A549 (cell line): Measurements from ENCODE around the gene C12orf43.

Experiments used
- BHLHE40 ChIP-seq: IDR thresholded peaks from 2 replicates; pipeline ENCODE4 v1.6.1; 2012; ENCODE audit warnings: low read depth, low read length, inconsistent platforms
- CHD4 ChIP-seq: fragments of 200-600 bp; sonication (generic); IDR thresholded peaks from 2 replicates; pipeline ENCODE4 v1.6.1; 2016; ENCODE audit warnings: antibody characterized with exemption, mild to moderate bottlenecking, borderline replicate concordance
- CTCF ChIP-seq: fragments of >200 bp; sonication (Bioruptor Twin); formaldehyde crosslinking; IDR thresholded peaks from 3 replicates; pipeline ENCODE4 v1.5.1; 2016
- E2F6 ChIP-seq: IDR thresholded peaks from 2 replicates; pipeline ENCODE4 v1.6.1; 2012; ENCODE audit warnings: low read depth, borderline replicate concordance
- ELK1 ChIP-seq: fragments of 150-350 bp; IDR thresholded peaks from 2 replicates; pipeline ENCODE4 v1.6.1; 2014; ENCODE audit warnings: low read depth, mild to moderate bottlenecking, low read length
- HMGXB4 ChIP-seq: fragments of 250-450 bp; sonication (Bioruptor Pico); IDR thresholded peaks from 2 replicates; pipeline ENCODE4 v1.5.0; 2021; ENCODE audit warnings: mild to moderate bottlenecking, moderate library complexity, borderline replicate concordance
- MAX ChIP-seq: IDR thresholded peaks from 2 replicates; pipeline ENCODE4 v1.6.1; 2012
- POLR2A ChIP-seq: IDR thresholded peaks from 2 replicates; pipeline ENCODE4 v1.6.1; 2012; ENCODE audit warnings: mild to moderate bottlenecking, low read length
- RARB ChIP-seq: fragments of 250-450 bp; sonication (Bioruptor Pico); IDR thresholded peaks from 2 replicates; pipeline ENCODE4 v1.8.0; 2021; ENCODE audit warnings: mild to moderate bottlenecking, moderate library complexity
- RNF2 ChIP-seq: fragments of 200-600 bp; sonication (generic); IDR thresholded peaks from 2 replicates; pipeline ENCODE4 v1.6.1; 2016; ENCODE audit warnings: low read depth, mild to moderate bottlenecking, antibody characterized with exemption, moderate library complexity, borderline replicate concordance
- ZSCAN20 ChIP-seq: fragments of 250-450 bp; sonication (Bioruptor Pico); IDR thresholded peaks from 2 replicates; pipeline ENCODE4 v1.8.0; 2022; ENCODE audit warnings: mild to moderate bottlenecking, moderate library complexity

- TF ChIP-seq BHLHE40 (no peak), CTCF (0 out of 3 replicates have a peak, but pooled peaks have one; percentile 16), MAX (no peak), POLR2A (no peak), RNF2 (no peak), HMGXB4 (CRISPR knock-in tag) (no peak), CHD4 (no peak), ZSCAN20 (CRISPR knock-in tag) (no peak), ELK1 (no peak), RARB (no peak), E2F6 (no peak)
These were observed 2.6 kb downstream of the C12orf43 start for GRCh38 chr12:121013715-121014114.
